ENCODE results near the gene SCFD2.
"Not testable (repeated sequence)": the region's sequence is repeated elsewhere in the genome, so short reads cannot be mapped to it uniquely, and the experiment has no call there.

The SCFD2 gene

GRCh38 chr4:53346392-53346791 lies 19.5 kb downstream of the SCFD2 start:
- not testable (repeated sequence) for DNase-seq (ENCODE audit: low spot score)

- not testable (repeated sequence) for DNase-seq (ENCODE audit: low spot score)
Observed at GRCh38 chr4:53340145-53340544, 25.7 kb downstream of the SCFD2 start.

GRCh38 chr4:53334916-53335315 lies 30.9 kb downstream of the SCFD2 start:
- not testable (repeated sequence) for DNase-seq (ENCODE audit: low spot score)

- no peak for DNase-seq (ENCODE audit: low spot score)
Observed at GRCh38 chr4:53326535-53326934, 39.3 kb downstream of the SCFD2 start.

GRCh38 chr4:53322696-53323095 lies 43.2 kb downstream of the SCFD2 start:
- no peak for DNase-seq (ENCODE audit: low spot score)

GRCh38 chr4:53321984-53322289 lies 43.9 kb downstream of the SCFD2 start:
- DNase-seq (ENCODE audit: low spot score) = no peak

- no peak for DNase-seq (ENCODE audit: low spot score)
Observed at GRCh38 chr4:53321151-53321983, 44.5 kb downstream of the SCFD2 start.

- no peak for DNase-seq (ENCODE audit: low spot score)
Observed at GRCh38 chr4:53315300-53315699, 50.6 kb downstream of the SCFD2 start.

- DNase-seq (ENCODE audit: low spot score) = no peak
Observed at GRCh38 chr4:53314252-53314651, 51.6 kb downstream of the SCFD2 start.

- DNase-seq (ENCODE audit: low spot score) = no peak
Observed at GRCh38 chr4:53313510-53313909, 52.4 kb downstream of the SCFD2 start.

GRCh38 chr4:53309321-53310040 lies 56.4 kb downstream of the SCFD2 start:
- no peak for DNase-seq (ENCODE audit: low spot score)

GRCh38 chr4:53307819-53308780 lies 57.8 kb downstream of the SCFD2 start:
- no peak for DNase-seq (ENCODE audit: low spot score)

GRCh38 chr4:53307210-53307609 lies 58.7 kb downstream of the SCFD2 start:
- no peak for DNase-seq (ENCODE audit: low spot score)

- DNase-seq (ENCODE audit: low spot score) = no peak
Observed at GRCh38 chr4:53306729-53307128, 59.1 kb downstream of the SCFD2 start.

GRCh38 chr4:53292209-53292608 lies 73.7 kb downstream of the SCFD2 start:
- not testable (repeated sequence) for DNase-seq (ENCODE audit: low spot score)

- no peak for DNase-seq (ENCODE audit: low spot score)
Observed at GRCh38 chr4:53281438-53281837, 84.4 kb downstream of the SCFD2 start.

- DNase-seq (ENCODE audit: low spot score) = no peak
Observed at GRCh38 chr4:53280846-53281245, 85.0 kb downstream of the SCFD2 start.

- no peak for DNase-seq (ENCODE audit: low spot score)
Observed at GRCh38 chr4:53274609-53275268, 91.1 kb downstream of the SCFD2 start.

- DNase-seq (ENCODE audit: low spot score) = no peak
Observed at GRCh38 chr4:53273726-53274125, 92.1 kb downstream of the SCFD2 start.

GRCh38 chr4:53267026-53267425 lies 98.8 kb downstream of the SCFD2 start:
- no peak for DNase-seq (ENCODE audit: low spot score)

- DNase-seq (ENCODE audit: low spot score) = not testable (repeated sequence)
Observed at GRCh38 chr4:53255986-53256385, 109.9 kb downstream of the SCFD2 start.

GRCh38 chr4:53240573-53240972 lies 125.3 kb downstream of the SCFD2 start:
- no peak for DNase-seq (ENCODE audit: low spot score)
